ENCODE measurements around the gene RABEP1. TPM values are rescaled to one million over a fixed set of nuclear protein-coding genes. Genes with fewer than 3 reads are reported as not detected.
"Not testable (repeated sequence)": the region's sequence is repeated elsewhere in the genome, so short reads cannot be mapped to it uniquely, and the experiment has no call there.

Gene RABEP1
- total RNA-seq, 1 donor from 2014 or later, result 46.1 TPM

- Mint-ChIP-seq H3K4me3 (ENCODE audit: unreplicated experiment) (no peak overlapping the region), H3K4me1 (ENCODE audit: low read depth) (peaks cover 35% of the 10 kb centered on the region)
Measured at GRCh38 chr17:5422505-5422904, 140.4 kb downstream of the RABEP1 start.

GRCh38 chr17:5424909-5425308, 142.8 kb downstream of the RABEP1 start:
- Mint-ChIP-seq H3K36me3 (ENCODE audit: low read depth) (peaks cover 26% of the 10 kb centered on the region), H3K27me3 (ENCODE audit: low read depth) (no peaks in the 10 kb centered on the region), H3K9me3 (ENCODE audit: low read depth) (no peaks in the 10 kb centered on the region), H3K27ac (ENCODE audit: unreplicated experiment) (no peak overlapping the region), H3K4me3 (ENCODE audit: unreplicated experiment) (no peak overlapping the region), H3K4me1 (ENCODE audit: low read depth) (peaks cover 24% of the 10 kb centered on the region)
- TF ChIP-seq CTCF (IDR thresholded peaks at IDR 0.05), result no peak
- no peak for DNase-seq (ENCODE audit: low spot score)

More at GRCh38 chr17:5422505-5422904, 140.4 kb downstream of the RABEP1 start:
- H3K9me3 Mint-ChIP-seq (ENCODE audit: low read depth), result no peaks in the 10 kb centered on the region
- TF ChIP-seq CTCF (IDR thresholded peaks at IDR 0.05), result no peak
- H3K27ac Mint-ChIP-seq (ENCODE audit: unreplicated experiment), result no peak overlapping the region
- H3K27me3 Mint-ChIP-seq (ENCODE audit: low read depth), result no peaks in the 10 kb centered on the region
- DNase-seq (ENCODE audit: low spot score), result no peak
- peaks cover 16% of the 10 kb centered on the region for H3K36me3 Mint-ChIP-seq (ENCODE audit: low read depth)

- no peak for TF ChIP-seq CTCF (IDR thresholded peaks at IDR 0.05)
- DNase-seq (ENCODE audit: low spot score), result no peak
- H3K27me3 Mint-ChIP-seq (ENCODE audit: low read depth), result no peaks in the 10 kb centered on the region
- H3K27ac Mint-ChIP-seq (ENCODE audit: unreplicated experiment), result no peak overlapping the region
- H3K4me3 Mint-ChIP-seq (ENCODE audit: unreplicated experiment), result no peak overlapping the region
- H3K36me3 Mint-ChIP-seq (ENCODE audit: low read depth), result peaks cover 30% of the 10 kb centered on the region
- H3K9me3 Mint-ChIP-seq (ENCODE audit: low read depth), result no peaks in the 10 kb centered on the region
- H3K4me1 Mint-ChIP-seq (ENCODE audit: low read depth), result peaks cover 18% of the 10 kb centered on the region
Measured at GRCh38 chr17:5425826-5426225, 143.7 kb downstream of the RABEP1 start.

GRCh38 chr17:5429191-5429887, 147.3 kb downstream of the RABEP1 start:
- Mint-ChIP-seq H3K9me3 (ENCODE audit: low read depth) (no peaks in the 10 kb centered on the region), H3K4me3 (ENCODE audit: unreplicated experiment) (no peak overlapping the region), H3K27ac (ENCODE audit: unreplicated experiment) (peak overlapping the region; percentile 1), H3K4me1 (ENCODE audit: low read depth) (no peaks in the 10 kb centered on the region), H3K27me3 (ENCODE audit: low read depth) (no peaks in the 10 kb centered on the region), H3K36me3 (ENCODE audit: low read depth) (peaks cover 38% of the 10 kb centered on the region)
- no peak for DNase-seq (ENCODE audit: low spot score)
- no peak for TF ChIP-seq CTCF (IDR thresholded peaks at IDR 0.05)

GRCh38 chr17:5430413-5430999, 148.4 kb downstream of the RABEP1 start:
- no peaks in the 10 kb centered on the region for H3K4me1 Mint-ChIP-seq (ENCODE audit: low read depth)
- DNase-seq (ENCODE audit: low spot score), result no peak
- no peak for TF ChIP-seq CTCF (IDR thresholded peaks at IDR 0.05)
- no peaks in the 10 kb centered on the region for H3K9me3 Mint-ChIP-seq (ENCODE audit: low read depth)
- H3K27me3 Mint-ChIP-seq (ENCODE audit: low read depth), result no peaks in the 10 kb centered on the region
- no peak overlapping the region for H3K4me3 Mint-ChIP-seq (ENCODE audit: unreplicated experiment)
- no peak overlapping the region for H3K27ac Mint-ChIP-seq (ENCODE audit: unreplicated experiment)
- peaks cover 34% of the 10 kb centered on the region for H3K36me3 Mint-ChIP-seq (ENCODE audit: low read depth)

GRCh38 chr17:5431234-5431633, 149.2 kb downstream of the RABEP1 start:
- not testable (repeated sequence) for H3K9me3 Mint-ChIP-seq (ENCODE audit: low read depth); H3K4me1 Mint-ChIP-seq (ENCODE audit: low read depth); DNase-seq (ENCODE audit: low spot score); H3K4me3 Mint-ChIP-seq (ENCODE audit: unreplicated experiment); H3K27me3 Mint-ChIP-seq (ENCODE audit: low read depth)
- peaks cover 29% of the 10 kb centered on the region for H3K36me3 Mint-ChIP-seq (ENCODE audit: low read depth)
- peak overlapping the region; percentile 12 for H3K27ac Mint-ChIP-seq (ENCODE audit: unreplicated experiment)

Data from chondrocyte (in vitro differentiated cells).